Measurements from ENCODE around the gene GNG12. TPM values are rescaled to one million over a fixed set of nuclear protein-coding genes. Genes with fewer than 3 reads are reported as not detected.

GNG12 gene
- total RNA-seq, 1 donor from 2014 or later, result 68.4 TPM

DNA sequence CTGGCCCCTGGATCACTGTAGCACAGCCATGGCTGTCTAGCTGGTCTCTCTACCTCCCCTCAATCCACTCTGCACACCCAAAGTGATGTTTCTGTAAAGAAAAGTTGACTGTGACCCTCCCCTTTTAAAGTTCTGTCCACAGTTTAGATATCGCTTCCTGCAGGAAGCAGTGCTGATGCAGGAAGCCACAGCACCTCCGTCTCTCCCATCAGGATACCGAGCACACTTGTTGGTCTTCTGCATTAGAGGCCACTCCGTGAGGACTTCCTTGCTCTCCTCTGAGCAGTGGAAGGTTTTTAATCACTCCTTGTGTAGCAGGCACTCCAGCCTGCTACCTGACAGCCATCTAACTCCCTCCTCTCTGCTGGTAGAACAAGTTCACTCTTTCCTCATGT is 78.7 kb downstream of the GNG12 start:
- DNase-seq (ENCODE audit: low spot score), result no peak

DNA sequence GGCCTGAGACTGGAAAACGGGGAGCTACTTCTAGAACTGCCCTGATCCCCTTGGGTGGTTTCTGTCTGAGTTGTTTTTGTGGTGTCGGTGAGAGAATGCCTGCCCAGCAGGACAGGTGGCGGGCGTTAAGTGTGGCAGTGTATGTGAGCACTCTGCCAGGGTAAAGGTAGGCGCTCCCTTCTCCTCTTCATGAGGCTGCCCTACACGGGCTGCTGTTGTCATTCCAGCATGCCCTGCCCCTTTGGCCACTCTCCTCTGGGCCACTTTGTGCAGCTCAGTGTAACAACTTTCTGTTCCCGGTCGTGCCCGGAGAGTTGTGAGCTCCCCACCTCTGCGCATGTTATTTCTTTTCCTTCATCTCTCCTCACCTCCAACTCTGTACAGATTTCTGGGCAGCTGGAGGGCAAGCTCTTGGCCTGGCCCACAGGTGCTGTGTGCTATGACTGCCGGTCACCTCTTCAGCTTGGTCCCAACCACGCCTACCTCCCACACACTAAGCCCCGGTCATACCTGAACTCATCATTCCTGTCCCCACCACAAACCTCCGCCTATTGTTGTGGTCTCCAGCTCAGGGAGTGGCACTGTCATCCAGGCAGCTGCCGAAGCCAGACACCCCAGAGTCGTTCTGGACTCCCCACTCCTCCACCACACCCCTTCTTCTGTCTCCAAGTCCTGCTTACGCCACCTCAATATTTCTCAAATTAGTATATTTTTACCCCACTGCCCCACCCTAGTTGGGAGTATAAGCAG is 79.3 kb downstream of the GNG12 start:
- no peak for DNase-seq (ENCODE audit: low spot score)

DNA sequence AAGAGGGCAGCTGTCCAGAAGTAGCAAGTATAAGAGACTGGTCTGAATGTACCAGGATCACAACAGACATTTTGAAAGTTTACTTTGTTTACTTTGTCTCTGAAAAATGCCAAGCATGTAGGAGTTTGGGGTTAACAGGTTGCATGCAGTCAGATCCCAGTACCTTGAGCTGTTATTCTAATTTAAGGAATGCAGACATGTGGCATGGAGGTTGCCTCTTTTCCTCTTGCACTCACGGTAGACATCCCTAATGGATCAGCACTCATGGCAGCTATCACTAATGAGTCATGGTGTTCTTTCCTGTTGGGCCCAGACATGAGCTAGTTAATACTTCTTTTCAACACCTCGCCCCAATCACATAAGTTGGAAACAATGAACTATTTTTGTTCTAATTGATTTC is 81.0 kb downstream of the GNG12 start:
- no peak for DNase-seq (ENCODE audit: low spot score)

DNA sequence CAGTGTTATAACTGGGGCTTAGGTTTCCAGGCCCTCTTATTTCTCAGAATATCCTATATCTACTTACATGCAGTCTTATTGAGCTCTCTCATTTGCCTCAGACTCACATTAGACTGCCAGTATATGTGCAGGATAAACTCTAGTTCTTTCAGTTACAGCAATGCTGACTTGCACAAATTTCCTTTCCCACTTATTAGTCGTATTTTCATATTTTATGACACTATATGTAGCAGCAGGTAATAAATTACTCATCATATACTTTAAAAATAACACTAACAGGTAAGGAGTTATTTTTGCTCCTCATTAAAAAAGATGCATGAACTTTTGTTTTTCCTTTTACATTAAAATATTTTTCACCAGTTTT is 82.6 kb downstream of the GNG12 start:
- no peak for DNase-seq (ENCODE audit: low spot score)

DNA sequence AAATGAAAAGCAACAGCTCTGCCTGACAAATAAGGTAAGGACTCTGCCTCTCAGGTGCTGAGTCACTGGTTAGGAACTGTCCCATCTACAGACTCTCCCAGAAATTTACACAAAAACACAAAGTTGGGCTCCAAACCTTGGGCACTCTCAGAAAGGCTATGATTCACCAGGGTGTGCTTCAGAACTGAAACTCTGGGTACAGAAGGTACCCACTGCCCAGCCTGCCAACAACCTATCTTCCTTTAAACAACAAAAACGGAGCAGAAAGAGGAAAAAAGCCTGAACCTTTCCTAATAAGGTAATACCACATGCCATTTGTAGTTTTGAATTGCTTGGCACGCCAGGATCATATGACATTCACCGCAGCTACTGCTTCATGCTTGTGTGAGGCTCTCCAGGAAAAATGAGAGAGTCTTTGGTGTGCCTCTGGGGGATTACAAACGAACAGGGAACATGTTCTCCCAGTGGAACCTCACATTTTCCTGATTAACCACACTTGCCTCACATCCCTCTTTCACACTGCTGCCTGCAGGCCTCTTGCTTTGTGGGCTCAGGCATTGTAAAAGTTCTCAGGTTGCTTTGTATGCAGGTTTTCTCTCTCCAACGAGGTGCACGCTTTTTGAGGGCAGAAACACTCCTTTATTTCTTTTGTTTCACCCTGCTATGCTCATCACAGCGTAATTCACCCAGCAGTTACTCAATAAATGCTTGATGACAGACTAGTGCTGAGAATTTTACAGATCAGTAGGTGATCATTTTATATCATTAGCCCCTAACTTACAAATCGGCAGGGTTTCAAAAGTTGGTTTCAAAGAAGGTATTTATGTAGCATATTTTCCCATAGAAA is 83.2 kb downstream of the GNG12 start:
- DNase-seq (ENCODE audit: low spot score), result no peak

DNA sequence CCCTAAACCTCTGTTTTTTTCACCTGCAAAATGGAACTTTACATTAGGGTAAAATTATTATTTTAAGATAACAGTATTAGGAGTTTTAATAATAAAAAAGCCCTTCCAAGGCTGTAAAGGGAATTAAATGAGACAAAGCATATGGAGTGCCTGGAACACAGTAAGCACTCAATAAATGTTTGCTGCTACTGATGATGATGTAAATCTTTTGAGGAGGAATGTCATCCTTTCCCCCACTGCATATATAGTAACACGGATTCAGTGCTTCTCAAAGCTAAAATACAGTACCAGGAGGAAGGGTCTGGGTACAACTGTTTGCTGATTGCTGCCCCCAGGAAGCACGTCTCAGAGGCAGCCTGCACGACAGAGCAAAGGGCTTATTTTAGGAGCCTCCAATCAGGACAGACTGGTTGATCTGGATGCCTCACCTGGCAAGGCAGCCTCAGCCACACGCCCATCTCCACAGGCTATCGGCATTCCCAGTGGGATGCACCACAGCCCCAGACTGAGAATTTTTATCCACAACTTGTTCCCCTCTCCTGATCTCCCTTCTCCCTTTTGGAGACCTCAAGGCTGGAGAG is 83.9 kb downstream of the GNG12 start:
- no peak for DNase-seq (ENCODE audit: low spot score)

DNA sequence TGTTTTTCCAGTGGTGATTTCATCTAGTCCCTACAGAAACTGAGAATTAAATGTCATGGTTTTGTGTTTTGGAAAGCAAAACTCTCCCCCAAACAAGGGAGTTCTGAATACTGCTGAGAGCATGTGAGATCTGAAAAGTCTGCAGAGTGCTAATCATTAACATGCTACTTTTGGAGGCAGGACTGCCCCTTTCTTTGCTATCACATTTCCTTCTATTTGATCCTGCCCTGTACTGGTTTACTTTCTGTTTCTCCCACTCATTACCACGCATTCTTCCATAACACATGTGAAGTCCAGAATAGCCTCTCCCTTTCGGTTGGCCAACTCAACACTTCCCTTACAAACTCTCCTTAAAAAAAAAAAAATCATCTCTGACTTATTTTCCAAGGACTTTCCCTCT is 84.6 kb downstream of the GNG12 start:
- no peak for DNase-seq (ENCODE audit: low spot score)

DNA sequence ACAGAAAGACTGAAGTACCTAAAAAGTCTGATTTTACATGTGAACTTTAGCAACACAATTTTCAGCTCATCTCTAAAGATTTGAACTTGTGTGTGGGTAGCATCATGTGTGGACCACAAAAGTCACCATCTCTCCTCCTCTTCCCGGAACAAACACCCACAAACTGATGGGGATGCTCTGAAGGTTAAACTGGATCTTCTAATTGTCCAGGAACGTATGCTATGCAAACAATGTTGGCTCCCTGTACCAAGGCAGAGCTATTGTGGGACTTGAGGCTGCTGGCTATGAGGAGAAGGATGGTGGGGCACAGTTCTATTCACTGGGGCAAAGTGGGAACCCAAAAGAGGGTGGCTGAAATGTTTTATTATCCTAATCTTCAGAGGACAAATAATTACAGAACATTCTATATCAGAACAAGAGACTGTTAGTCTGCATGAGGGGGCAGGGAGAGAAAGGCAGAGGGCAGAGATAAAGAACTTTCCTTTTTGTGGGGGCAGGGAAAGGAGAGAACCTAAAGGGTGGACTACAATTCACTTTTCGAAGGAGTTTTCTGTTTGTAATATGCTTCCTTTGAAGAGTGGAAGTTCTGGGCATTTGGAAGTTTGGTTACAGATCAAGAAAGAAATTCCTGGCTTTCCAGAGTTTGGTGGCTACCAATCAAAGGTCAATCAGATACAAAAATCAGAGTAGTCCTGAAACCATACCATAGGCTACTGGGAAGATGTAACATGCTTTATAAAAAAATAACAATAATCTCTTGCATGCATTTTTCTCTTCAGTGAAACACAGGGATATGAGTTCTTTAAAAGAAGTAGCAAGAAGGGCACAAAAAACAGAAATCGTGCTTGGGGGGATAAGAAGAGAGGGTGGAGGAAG is 85.4 kb downstream of the GNG12 start:
- no peak for DNase-seq (ENCODE audit: low spot score)

DNA sequence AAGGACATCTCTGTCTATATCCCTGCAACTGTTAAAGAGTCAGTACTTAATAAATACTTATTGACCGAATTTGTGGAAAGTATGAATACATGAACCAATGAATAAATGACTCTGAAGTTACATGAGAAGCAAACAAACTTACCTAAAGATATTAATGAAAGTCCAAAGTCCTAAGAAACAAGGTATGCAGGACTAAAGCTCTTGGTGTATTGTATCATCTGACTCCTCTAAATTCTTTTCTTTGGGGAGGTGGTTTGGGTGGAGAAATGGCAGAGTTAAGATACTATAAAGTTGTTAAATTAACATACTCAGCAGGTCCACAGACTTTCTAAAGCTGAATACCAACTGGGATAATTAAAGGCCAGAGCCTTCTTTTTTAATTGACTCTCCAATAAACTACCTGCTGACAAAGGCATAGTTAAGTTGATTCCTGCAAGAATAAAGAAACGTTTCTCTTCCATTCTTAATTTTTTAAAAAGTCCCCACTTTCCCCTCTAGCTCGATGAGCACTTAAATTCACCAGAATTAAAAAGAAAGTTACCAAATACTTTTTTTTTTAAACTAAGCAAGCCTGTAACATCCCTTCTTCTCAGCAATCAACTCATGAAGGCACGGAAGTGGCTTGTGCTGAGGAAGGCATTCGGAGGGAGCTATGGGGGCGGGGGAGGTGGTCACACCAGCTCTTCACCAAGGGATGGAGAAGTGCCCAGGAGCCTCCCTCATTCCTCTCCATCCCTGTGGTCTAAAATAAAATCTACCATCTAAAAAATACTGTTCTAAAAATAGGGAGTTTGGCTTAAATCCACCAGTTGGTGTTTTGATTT is 87.2 kb downstream of the GNG12 start:
- no peak for DNase-seq (ENCODE audit: low spot score)

DNA sequence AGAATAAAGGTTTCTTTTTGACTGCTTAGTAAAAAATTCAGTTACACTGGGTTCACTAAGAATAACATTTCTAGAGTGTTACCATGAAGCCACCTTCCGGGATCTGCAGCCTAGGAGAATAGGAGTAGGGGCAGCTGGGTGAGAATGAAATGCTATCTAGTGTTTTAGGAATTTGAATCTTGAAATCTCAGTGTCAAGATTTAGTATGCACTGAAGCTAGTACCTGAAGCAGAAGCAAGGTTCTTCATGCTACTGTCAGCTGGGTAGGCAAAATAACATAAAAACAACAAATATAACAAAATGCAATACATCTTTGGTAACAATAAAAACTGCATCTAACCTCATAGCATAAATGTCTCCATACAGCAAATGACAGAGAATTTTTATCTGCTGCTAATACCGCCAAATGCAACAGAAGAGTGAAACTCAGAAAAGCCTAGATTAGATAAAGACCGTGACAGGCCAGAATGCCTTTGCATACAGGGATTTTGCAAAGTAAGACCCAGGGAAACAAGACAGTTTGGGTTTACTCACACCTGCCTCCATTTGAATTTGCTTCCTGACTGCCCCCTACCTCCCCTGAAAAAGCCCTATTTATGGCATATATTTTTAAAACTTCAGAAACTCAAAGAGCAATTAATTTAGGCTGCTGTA is 90.1 kb downstream of the GNG12 start:
- no peak for DNase-seq (ENCODE audit: low spot score)

DNA sequence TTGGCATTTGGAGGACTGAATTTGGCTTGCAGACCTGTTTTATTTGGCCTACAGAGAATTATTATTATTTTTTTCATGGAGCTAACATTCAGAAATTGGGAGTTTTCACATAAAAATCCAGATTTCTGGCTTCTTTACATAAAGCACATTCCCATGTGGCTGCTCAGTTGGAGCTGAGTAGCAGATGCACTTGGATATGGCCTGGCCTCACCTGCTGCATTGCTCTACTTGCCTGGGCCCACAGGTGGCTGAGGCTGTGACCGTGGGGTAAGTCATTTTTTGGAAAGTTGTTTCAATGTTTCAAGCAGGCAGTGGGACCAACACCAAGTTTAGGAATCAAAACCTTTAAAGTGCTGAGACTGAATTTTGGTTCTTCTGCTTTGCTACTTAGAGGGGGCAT is 91.5 kb downstream of the GNG12 start:
- no peak for DNase-seq (ENCODE audit: low spot score)

DNA sequence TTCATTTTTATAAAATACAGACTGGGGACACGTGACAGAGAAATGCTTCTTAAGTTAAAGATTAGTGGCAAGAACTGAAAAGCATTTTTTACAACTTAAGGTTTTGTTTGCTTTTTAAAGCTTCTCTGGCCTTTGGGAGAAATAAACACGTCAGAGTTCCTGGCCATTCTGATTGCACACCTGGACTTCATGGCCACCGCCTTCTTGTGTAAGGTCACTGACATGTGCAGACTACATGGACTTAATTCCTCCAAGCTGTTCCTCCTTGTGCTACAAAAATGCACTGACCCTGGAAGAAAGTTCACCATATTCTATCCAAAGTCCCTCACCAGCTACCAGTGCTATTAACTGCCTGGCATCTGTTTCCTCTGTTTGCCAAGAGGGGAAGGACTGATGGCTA is 92.1 kb downstream of the GNG12 start:
- no peak for DNase-seq (ENCODE audit: low spot score)

DNA sequence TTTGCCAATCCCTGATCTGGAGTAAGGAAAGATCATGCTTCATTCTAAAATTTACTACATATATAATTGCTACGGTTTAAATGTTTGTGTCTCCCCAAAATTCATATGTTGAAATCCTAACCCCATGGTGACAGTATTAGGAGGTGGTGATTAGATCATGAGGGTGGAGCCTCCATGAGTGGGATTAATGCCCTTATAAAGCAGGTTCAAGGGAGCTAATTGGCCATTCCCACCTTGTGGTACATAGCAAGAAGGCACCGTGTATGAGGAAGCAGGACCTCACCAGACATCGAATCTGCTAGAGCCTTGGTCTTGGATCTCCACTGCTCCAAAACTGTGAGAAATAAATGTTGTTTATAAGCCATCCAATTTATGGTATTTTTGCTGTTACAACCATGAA is 92.7 kb downstream of the GNG12 start:
- no peak for DNase-seq (ENCODE audit: low spot score)

DNA sequence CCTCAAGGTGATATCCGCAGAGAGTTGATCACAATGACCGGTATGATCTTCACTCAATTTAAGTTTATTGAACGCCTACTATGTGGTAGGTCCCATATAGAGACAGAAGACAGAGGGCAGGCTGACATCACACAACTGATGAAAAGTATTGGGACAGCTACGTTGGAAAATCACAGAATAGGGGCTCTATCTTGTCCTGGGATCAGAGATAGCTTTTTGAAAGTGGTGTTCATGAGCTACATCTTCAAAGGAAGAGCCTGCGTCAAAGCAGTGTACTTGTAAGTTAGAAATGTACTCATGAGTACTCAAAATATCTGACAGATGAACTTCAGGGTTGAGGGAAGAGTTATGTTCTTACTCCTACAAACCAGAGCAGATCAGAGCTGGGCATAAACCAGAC is 93.9 kb downstream of the GNG12 start:
- no peak for DNase-seq (ENCODE audit: low spot score)

DNA sequence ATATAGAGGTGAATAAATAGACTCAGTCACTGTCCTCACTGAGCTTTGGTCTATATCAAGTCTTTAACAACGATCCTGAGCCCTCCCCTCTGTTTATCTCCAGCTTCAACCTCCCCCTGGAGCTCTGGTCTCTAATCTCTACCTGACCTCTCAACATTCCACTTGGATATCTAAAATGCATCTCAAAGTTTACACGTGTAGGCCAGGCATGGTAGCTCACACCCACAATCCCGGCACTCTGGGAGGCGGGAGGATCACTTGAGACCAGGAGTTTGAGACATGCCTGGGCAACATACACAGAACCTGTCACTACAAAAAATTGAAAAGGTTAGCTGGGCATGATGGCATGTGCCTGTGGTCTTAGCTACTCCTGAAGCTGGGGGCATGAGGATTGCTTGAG is 94.9 kb downstream of the GNG12 start:
- DNase-seq (ENCODE audit: low spot score), result no peak

DNA sequence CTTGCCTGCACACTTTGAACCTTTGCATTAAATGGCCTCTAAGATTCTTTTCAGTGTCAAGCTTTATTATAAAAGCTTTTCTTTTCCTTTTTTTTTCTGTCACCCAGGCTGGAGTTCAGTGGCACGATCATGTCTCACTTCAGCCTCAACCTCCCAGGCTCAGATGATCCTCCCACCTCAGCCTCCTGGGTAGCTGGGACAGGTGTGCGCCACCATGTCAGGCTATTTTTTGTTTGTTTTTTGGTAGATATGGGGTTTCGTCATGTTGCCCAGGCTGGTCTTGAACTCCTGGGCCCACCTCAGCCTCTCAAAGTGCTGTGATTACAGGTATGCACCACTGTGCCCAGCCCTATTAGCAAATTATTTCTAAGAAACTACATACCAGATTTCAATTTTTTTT is 95.4 kb downstream of the GNG12 start:
- no peak for DNase-seq (ENCODE audit: low spot score)

DNA sequence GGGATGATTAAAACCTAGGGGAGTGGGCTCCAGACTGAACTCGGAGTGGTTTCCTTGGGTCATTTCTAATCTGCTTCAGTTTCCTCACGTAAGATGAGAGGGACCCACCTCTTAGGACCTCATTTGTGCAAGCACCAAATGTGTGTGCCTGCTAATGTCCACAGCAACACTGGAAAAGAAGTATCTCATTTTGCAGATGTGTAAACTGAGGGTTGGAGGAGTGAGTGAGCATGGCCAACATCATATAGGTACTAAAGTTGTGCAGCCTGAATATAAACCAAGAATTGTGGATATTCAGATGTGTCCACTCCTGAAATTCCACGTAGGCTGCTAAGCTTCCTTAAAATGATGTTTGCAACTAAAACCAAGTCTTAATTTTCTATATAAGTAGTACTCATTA is 96.5 kb downstream of the GNG12 start:
- no peak for DNase-seq (ENCODE audit: low spot score)

DNA sequence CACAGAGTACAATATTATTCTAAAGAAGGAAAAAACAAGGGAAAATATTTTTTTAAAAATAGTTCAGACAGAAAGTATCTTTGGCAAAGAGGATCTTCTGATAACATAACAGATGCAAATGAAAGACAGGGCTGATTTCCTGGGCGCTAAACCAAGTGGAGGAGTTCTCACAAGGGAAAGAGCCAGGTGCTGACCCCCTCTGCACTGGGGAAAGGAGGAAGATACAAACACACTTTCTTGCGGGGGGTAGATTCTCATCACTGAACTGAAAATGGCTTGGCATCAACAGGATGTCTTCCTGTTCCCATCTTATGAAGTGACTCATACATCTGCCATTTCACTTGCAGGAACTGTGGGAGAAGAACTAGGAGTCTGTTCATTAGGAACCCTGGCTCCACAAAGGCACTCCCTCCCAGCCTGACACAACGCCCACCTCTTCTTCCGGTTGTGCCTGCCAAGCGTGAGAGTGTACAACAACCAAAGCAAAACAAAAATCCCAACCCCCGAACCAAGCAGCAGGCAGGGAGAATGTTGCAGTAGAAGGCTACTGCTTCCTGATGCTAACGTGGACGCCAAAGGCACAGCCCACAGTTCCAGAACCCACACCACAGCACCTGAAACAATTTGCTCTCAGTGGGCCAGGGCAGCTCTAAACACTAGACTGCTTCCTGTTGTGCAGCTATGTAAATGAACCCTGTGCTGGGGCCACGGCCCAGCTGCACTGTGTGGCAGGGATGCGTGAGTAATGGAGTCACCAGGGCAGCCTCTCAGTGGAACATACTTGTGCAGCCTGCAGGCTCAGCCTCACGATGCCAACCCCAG is 97.2 kb downstream of the GNG12 start:
- peak; percentile 80 for DNase-seq (ENCODE audit: low spot score)

DNA sequence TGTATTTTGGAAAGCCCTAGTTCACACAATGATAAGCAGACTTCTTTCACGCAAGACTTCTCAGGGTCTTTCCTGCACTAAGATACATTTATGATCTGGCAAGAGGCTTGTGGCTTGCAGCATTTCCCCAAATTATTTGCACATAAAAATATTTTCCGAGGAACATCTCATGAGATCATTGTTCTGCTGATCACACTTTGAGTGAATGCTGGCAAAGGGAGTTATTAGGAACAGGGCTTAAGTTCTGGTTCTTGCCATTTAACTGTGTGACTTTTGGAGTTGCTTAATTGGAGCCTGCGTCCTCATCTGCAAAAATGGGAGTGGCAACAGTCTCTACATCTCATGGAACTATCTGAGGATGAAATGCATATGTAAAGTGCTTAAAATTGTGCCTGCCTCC is 98.1 kb downstream of the GNG12 start:
- no peak for DNase-seq (ENCODE audit: low spot score)

DNA sequence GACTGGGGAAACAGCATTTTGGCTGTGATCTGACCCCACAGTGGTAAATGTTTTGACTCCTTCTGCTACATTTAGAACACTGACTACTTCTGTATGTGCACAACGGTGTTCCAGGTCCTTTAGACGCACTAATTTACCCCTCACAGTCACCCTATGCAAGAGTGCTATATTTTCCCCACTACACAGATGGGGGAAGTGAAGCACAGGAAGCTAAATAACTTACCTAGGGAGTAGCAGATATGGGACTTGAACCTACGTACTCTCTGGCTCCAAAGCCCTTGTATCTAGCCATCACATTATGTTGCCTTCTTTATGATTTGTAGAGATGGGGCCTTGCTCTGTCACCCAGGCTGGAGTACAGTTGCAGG is 99.0 kb downstream of the GNG12 start:
- DNase-seq (ENCODE audit: low spot score), result no peak
